WTC11 (cell line): ENCODE results near the gene TAF1L. TPM values are rescaled to one million over a fixed set of nuclear protein-coding genes. Genes with fewer than 3 reads are reported as not detected.

ENCODE experiments used
- ATAC-seq: fragments of 200-7000 bp; cut with Tn5 transposase; 2 replicates; pipeline ENCODE4 v1.10.0; 2021; ENCODE audit warnings: mild to moderate bottlenecking, moderate library complexity
- CTCF ChIA-PET: fragments of 300-600 bp; sonication (Branson Sonifier 250); formaldehyde crosslinking; loops from one replicate; lab custom pipeline; 2021; ENCODE audit warnings: antibody characterized with exemption; lab: Charles Lee
- POLR2A ChIA-PET: fragments of 350-600 bp; sonication (Branson Sonifier 250); formaldehyde crosslinking; loops from one replicate; lab custom pipeline; 2021; ENCODE audit warnings: antibody characterized with exemption; lab: Charles Lee
- DNase-seq: peaks from one replicate; pipeline ENCODE4 v3.0.0; 2021; ENCODE audit warnings: low spot score
- H3K27ac Mint-ChIP-seq: 2 replicates; pipeline ENCODE4 v1.8.0; 2021; ENCODE audit warnings: mixed read lengths
- H3K27me3 Mint-ChIP-seq: 2 replicates; pipeline ENCODE4 v1.8.0; 2021; ENCODE audit warnings: low read depth, mild to moderate bottlenecking, moderate library complexity, mixed read lengths
- H3K36me3 Mint-ChIP-seq: 2 replicates; pipeline ENCODE4 v1.8.0; 2021; ENCODE audit warnings: mixed read lengths
- H3K4me1 Mint-ChIP-seq: 2 replicates; pipeline ENCODE4 v1.8.0; 2022; ENCODE audit warnings: mixed read lengths
- H3K4me3 Mint-ChIP-seq: 2 replicates; pipeline ENCODE4 v1.8.0; 2021; ENCODE audit warnings: mild to moderate bottlenecking, moderate library complexity, mixed read lengths
- H3K9me3 Mint-ChIP-seq: 2 replicates; pipeline ENCODE4 v1.8.0; 2021; ENCODE audit warnings: mixed read lengths
- CREM ChIP-seq: sonication (generic); formaldehyde crosslinking; IDR thresholded peaks from 2 replicates; pipeline ENCODE4 v1.8.1; 2022; ENCODE audit warnings: mild to moderate bottlenecking, missing genetic modification reagents, moderate library complexity
- HMGA2 ChIP-seq: fragments of 250-450 bp; sonication (Bioruptor Pico); IDR thresholded peaks from 2 replicates; pipeline ENCODE4 v1.4.0; 2021; ENCODE audit warnings: mild to moderate bottlenecking, moderate library complexity
- JUN ChIP-seq: sonication (generic); formaldehyde crosslinking; IDR thresholded peaks from 2 replicates; pipeline ENCODE4 v1.8.0; 2023; ENCODE audit warnings: mild to moderate bottlenecking, missing genetic modification reagents
- NR1H2 ChIP-seq: sonication (generic); formaldehyde crosslinking; IDR thresholded peaks from 2 replicates; pipeline ENCODE4 v1.9.0; 2021; ENCODE audit warnings: mild to moderate bottlenecking, moderate library complexity, missing genetic modification reagents
- NR3C1 ChIP-seq: sonication (generic); formaldehyde crosslinking; conservative IDR thresholded peaks from 2 replicates; pipeline ENCODE4 v1.8.1; 2023; ENCODE audit warnings: low read depth, mild to moderate bottlenecking, missing genetic modification reagents
- OVOL2 ChIP-seq: fragments of 250-450 bp; sonication (Bioruptor Pico); IDR thresholded peaks from 2 replicates; pipeline ENCODE4 v1.9.0; 2021; ENCODE audit warnings: mild to moderate bottlenecking, borderline replicate concordance
- RORB ChIP-seq: fragments of 250-450 bp; sonication (Bioruptor Pico); IDR thresholded peaks from 2 replicates; pipeline ENCODE4 v1.9.0; 2021; ENCODE audit warnings: mild to moderate bottlenecking
- ZNF121 ChIP-seq: sonication (generic); formaldehyde crosslinking; IDR thresholded peaks from 2 replicates; pipeline ENCODE4 v1.8.0; 2023; ENCODE audit warnings: missing genetic modification reagents
- total RNA-seq: library from RNA; stranded (reverse); gene quantifications from 3 replicates; pipeline ENCODE4 v1.2.3, GENCODE V29; 2021
- TF ChIP-seq, protein P1 (sequence below): sonication (generic); formaldehyde crosslinking; IDR thresholded peaks from 2 replicates; pipeline ENCODE4 v1.8.1; 2023; ENCODE audit warnings: mild to moderate bottlenecking, missing genetic modification reagents, borderline replicate concordance
- TF ChIP-seq, protein P2 (sequence below): sonication (generic); formaldehyde crosslinking; IDR thresholded peaks from 2 replicates; pipeline ENCODE4 v1.8.0; 2022; ENCODE audit warnings: mild to moderate bottlenecking, missing genetic modification reagents
- TF ChIP-seq, protein P3 (sequence below): sonication (generic); formaldehyde crosslinking; IDR thresholded peaks from 2 replicates; pipeline ENCODE4 v1.8.1; 2023; ENCODE audit warnings: mild to moderate bottlenecking, moderate library complexity, missing genetic modification reagents
- TF ChIP-seq, protein P4 (sequence below): fragments of 250-450 bp; sonication (Bioruptor Pico); IDR thresholded peaks from 2 replicates; pipeline ENCODE4 v1.9.0; 2021; ENCODE audit warnings: moderate library complexity, mild to moderate bottlenecking, inconsistent platforms, borderline replicate concordance
- TF ChIP-seq, protein P5 (sequence below): sonication (generic); formaldehyde crosslinking; IDR thresholded peaks from 2 replicates; pipeline ENCODE4 v1.8.0; 2023; ENCODE audit warnings: mild to moderate bottlenecking, missing genetic modification reagents
- TF ChIP-seq, protein P6 (sequence below): fragments of 250-450 bp; sonication (Bioruptor Pico); IDR thresholded peaks from 2 replicates; pipeline ENCODE4 v1.9.0; 2021; ENCODE audit warnings: mild to moderate bottlenecking, borderline replicate concordance
- TF ChIP-seq, protein P7 (sequence below): sonication (generic); formaldehyde crosslinking; IDR thresholded peaks from 2 replicates; pipeline ENCODE4 v1.8.1; 2023; ENCODE audit warnings: mild to moderate bottlenecking, missing genetic modification reagents, moderate library complexity

The TAF1L gene
- total RNA-seq, 1 experiment from 2014 or later: 0.09 TPM

DNA sequence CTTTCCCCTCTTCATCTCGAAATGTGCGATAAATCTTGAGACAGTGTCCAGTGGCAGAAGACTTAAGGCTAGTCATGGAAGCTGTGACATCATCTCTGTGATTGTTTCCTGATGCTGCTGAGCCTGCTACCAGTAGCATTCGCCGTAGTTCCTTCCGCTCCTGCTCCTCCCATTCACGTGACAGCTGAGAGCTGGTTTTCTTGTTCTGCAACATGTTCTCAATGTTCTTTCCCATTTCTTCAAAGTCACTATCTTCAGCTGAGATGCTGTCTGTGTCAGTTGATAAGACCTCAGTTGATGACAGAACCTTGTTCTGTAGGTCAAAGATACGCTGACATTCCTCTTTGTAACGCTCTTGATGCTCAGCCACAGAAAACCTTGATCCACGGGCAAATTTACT lies 3.5 kb downstream of the TAF1L start:
- Mint-ChIP-seq H3K4me1 (no peaks in the 10 kb centered on the region), H3K27ac (no peak overlapping the region), H3K27me3 (peaks cover 8% of the 10 kb centered on the region), H3K36me3 (no peaks in the 10 kb centered on the region), H3K4me3 (no peak overlapping the region), H3K9me3 (no peaks in the 10 kb centered on the region; the same call in none of the 2 replicates)
- TF ChIP-seq NR1H2 (CRISPR knock-in tag): no peak
- no peak for TF ChIP-seq CREM
- TF ChIP-seq, protein P1, sequence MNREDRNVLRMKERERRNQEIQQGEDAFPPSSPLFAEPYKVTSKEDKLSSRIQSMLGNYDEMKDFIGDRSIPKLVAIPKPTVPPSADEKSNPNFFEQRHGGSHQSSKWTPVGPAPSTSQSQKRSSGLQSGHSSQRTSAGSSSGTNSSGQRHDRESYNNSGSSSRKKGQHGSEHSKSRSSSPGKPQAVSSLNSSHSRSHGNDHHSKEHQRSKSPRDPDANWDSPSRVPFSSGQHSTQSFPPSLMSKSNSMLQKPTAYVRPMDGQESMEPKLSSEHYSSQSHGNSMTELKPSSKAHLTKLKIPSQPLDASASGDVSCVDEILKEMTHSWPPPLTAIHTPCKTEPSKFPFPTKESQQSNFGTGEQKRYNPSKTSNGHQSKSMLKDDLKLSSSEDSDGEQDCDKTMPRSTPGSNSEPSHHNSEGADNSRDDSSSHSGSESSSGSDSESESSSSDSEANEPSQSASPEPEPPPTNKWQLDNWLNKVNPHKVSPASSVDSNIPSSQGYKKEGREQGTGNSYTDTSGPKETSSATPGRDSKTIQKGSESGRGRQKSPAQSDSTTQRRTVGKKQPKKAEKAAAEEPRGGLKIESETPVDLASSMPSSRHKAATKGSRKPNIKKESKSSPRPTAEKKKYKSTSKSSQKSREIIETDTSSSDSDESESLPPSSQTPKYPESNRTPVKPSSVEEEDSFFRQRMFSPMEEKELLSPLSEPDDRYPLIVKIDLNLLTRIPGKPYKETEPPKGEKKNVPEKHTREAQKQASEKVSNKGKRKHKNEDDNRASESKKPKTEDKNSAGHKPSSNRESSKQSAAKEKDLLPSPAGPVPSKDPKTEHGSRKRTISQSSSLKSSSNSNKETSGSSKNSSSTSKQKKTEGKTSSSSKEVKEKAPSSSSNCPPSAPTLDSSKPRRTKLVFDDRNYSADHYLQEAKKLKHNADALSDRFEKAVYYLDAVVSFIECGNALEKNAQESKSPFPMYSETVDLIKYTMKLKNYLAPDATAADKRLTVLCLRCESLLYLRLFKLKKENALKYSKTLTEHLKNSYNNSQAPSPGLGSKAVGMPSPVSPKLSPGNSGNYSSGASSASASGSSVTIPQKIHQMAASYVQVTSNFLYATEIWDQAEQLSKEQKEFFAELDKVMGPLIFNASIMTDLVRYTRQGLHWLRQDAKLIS (CRISPR knock-in tag): no peak
- TF ChIP-seq, protein P2, sequence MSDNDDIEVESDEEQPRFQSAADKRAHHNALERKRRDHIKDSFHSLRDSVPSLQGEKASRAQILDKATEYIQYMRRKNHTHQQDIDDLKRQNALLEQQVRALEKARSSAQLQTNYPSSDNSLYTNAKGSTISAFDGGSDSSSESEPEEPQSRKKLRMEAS (CRISPR knock-in tag): no peak
- ATAC-seq (no peak), DNase-seq (no peak)
- CTCF ChIA-PET: no interaction called here
- POLR2A ChIA-PET: no interaction called here

DNA sequence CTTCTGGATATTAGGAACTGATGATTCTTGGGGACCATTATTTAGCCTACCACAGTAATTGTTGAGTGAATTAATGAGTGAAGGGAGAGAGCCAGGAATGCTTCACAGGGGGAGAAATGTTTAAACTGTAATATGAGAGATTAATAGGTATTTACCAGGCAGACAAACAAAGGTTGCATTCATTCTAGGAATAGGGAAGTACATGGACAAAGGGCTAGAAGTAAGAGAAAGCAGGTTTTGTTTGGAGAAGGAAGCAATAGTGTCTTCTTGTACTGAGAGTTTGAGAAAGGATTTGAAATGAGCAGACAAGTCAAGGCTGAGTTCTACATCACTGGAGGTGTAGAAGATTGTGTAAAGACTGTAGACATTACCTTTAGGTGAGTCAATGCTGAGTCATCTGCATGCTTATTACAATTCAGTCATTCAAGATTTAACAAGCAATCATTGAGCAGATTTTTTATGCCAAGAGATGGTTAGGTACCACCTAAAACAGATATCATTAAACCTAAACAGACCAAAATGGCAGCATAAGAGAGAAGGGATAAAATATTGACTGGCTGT lies 8.0 kb downstream of the TAF1L start:
- Mint-ChIP-seq H3K9me3 (no peaks in the 10 kb centered on the region), H3K36me3 (no peaks in the 10 kb centered on the region), H3K4me1 (no peaks in the 10 kb centered on the region), H3K4me3 (no peak overlapping the region), H3K27ac (no peak overlapping the region), H3K27me3 (no peaks in the 10 kb centered on the region)
- DNase-seq: no peak
- ChIA-PET POLR2A (no interaction called here), CTCF (no interaction called here)
- no peak for ATAC-seq
- no peak for TF ChIP-seq OVOL2 (CRISPR knock-in tag)
- TF ChIP-seq, protein P3, sequence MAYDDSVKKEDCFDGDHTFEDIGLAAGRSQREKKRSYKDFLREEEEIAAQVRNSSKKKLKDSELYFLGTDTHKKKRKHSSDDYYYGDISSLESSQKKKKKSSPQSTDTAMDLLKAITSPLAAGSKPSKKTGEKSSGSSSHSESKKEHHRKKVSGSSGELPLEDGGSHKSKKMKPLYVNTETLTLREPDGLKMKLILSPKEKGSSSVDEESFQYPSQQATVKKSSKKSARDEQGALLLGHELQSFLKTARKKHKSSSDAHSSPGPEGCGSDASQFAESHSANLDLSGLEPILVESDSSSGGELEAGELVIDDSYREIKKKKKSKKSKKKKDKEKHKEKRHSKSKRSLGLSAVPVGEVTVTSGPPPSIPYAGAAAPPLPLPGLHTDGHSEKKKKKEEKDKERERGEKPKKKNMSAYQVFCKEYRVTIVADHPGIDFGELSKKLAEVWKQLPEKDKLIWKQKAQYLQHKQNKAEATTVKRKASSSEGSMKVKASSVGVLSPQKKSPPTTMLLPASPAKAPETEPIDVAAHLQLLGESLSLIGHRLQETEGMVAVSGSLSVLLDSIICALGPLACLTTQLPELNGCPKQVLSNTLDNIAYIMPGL: no peak
- no peak for TF ChIP-seq HMGA2 (CRISPR knock-in tag)
- TF ChIP-seq, protein P4, sequence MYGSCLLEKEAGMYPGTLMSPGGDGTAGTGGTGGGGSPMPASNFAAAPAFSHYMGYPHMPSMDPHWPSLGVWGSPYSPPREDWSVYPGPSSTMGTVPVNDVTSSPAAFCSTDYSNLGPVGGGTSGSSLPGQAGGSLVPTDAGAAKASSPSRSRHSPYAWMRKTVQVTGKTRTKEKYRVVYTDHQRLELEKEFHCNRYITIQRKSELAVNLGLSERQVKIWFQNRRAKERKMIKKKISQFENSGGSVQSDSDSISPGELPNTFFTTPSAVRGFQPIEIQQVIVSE (CRISPR knock-in tag): no peak
- TF ChIP-seq JUN (CRISPR knock-in tag): no peak
- TF ChIP-seq, protein P5, sequence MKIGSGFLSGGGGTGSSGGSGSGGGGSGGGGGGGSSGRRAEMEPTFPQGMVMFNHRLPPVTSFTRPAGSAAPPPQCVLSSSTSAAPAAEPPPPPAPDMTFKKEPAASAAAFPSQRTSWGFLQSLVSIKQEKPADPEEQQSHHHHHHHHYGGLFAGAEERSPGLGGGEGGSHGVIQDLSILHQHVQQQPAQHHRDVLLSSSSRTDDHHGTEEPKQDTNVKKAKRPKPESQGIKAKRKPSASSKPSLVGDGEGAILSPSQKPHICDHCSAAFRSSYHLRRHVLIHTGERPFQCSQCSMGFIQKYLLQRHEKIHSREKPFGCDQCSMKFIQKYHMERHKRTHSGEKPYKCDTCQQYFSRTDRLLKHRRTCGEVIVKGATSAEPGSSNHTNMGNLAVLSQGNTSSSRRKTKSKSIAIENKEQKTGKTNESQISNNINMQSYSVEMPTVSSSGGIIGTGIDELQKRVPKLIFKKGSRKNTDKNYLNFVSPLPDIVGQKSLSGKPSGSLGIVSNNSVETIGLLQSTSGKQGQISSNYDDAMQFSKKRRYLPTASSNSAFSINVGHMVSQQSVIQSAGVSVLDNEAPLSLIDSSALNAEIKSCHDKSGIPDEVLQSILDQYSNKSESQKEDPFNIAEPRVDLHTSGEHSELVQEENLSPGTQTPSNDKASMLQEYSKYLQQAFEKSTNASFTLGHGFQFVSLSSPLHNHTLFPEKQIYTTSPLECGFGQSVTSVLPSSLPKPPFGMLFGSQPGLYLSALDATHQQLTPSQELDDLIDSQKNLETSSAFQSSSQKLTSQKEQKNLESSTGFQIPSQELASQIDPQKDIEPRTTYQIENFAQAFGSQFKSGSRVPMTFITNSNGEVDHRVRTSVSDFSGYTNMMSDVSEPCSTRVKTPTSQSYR (CRISPR knock-in tag): no peak
- no peak for TF ChIP-seq NR3C1
- TF ChIP-seq ZNF121: no peak
- TF ChIP-seq, protein P6, sequence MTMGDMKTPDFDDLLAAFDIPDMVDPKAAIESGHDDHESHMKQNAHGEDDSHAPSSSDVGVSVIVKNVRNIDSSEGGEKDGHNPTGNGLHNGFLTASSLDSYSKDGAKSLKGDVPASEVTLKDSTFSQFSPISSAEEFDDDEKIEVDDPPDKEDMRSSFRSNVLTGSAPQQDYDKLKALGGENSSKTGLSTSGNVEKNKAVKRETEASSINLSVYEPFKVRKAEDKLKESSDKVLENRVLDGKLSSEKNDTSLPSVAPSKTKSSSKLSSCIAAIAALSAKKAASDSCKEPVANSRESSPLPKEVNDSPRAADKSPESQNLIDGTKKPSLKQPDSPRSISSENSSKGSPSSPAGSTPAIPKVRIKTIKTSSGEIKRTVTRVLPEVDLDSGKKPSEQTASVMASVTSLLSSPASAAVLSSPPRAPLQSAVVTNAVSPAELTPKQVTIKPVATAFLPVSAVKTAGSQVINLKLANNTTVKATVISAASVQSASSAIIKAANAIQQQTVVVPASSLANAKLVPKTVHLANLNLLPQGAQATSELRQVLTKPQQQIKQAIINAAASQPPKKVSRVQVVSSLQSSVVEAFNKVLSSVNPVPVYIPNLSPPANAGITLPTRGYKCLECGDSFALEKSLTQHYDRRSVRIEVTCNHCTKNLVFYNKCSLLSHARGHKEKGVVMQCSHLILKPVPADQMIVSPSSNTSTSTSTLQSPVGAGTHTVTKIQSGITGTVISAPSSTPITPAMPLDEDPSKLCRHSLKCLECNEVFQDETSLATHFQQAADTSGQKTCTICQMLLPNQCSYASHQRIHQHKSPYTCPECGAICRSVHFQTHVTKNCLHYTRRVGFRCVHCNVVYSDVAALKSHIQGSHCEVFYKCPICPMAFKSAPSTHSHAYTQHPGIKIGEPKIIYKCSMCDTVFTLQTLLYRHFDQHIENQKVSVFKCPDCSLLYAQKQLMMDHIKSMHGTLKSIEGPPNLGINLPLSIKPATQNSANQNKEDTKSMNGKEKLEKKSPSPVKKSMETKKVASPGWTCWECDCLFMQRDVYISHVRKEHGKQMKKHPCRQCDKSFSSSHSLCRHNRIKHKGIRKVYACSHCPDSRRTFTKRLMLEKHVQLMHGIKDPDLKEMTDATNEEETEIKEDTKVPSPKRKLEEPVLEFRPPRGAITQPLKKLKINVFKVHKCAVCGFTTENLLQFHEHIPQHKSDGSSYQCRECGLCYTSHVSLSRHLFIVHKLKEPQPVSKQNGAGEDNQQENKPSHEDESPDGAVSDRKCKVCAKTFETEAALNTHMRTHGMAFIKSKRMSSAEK: no peak
- TF ChIP-seq RORB (CRISPR knock-in tag): no peak
- TF ChIP-seq, protein P7, sequence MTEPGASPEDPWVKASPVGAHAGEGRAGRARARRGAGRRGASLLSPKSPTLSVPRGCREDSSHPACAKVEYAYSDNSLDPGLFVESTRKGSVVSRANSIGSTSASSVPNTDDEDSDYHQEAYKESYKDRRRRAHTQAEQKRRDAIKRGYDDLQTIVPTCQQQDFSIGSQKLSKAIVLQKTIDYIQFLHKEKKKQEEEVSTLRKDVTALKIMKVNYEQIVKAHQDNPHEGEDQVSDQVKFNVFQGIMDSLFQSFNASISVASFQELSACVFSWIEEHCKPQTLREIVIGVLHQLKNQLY (CRISPR knock-in tag): no peak
